Activated B cell treated with CpG ODN at 0.5 μM for 24 hours (primary cell): ENCODE results near the gene RASAL2. TPM values are rescaled to one million over a fixed set of nuclear protein-coding genes. Genes with fewer than 3 reads are reported as not detected.

Experiments
- ATAC-seq: fragments of 200-7000 bp; cut with Tn5 transposase; one replicate; pipeline ENCODE4 v1.10.0; 2021; ENCODE audit warnings: low read depth, mild to moderate bottlenecking, moderate library complexity
- CTCF ChIA-PET: fragments of 350-600 bp; sonication (Branson Sonifier 250); formaldehyde crosslinking; loops from one replicate; lab custom pipeline; 2021; ENCODE audit warnings: antibody characterized with exemption; lab: Charles Lee
- POLR2A ChIA-PET: fragments of 350-600 bp; sonication (Branson Sonifier 250); formaldehyde crosslinking; loops from one replicate; lab custom pipeline; 2021; ENCODE audit warnings: antibody characterized with exemption; lab: Charles Lee
- DNase-seq: peaks from one replicate; pipeline ENCODE4 v3.0.0; 2022
- H3K27ac Mint-ChIP-seq: one replicate; pipeline ENCODE4 v1.8.0; 2020; ENCODE audit warnings: mixed read lengths
- H3K27me3 Mint-ChIP-seq: one replicate; pipeline ENCODE4 v1.8.0; 2021; ENCODE audit warnings: mixed read lengths
- H3K36me3 Mint-ChIP-seq: one replicate; pipeline ENCODE4 v1.8.0; 2021; ENCODE audit warnings: low read depth, mixed read lengths
- H3K4me1 Mint-ChIP-seq: one replicate; pipeline ENCODE4 v1.8.0; 2021; ENCODE audit warnings: mixed read lengths
- H3K4me3 Mint-ChIP-seq: one replicate; pipeline ENCODE4 v1.8.0; 2020; ENCODE audit warnings: mild to moderate bottlenecking, mixed read lengths
- H3K9me3 Mint-ChIP-seq: one replicate; pipeline ENCODE4 v1.8.0; 2020; ENCODE audit warnings: mixed read lengths
- CTCF ChIP-seq: fragments of 200-600 bp; IDR thresholded peaks from one replicate; pipeline ENCODE4 v1.8.0; 2022; ENCODE audit warnings: antibody characterized with exemption, mild to moderate bottlenecking
- intact Hi-C: fragments of 100-400 bp; cut with micrococcal nuclease; formaldehyde crosslinking; loops from one replicate; pipeline ENCODE4 v1.15.1; 2024
- total RNA-seq: library from RNA; stranded (reverse); gene quantifications from 2 replicates; pipeline ENCODE4 v1.2.3, GENCODE V29; 2022

The RASAL2 gene
- total RNA-seq, 1 donor from 2014 or later, result 0.16 TPM

GRCh38 chr1:178323067-178323466, 229.2 kb downstream of the RASAL2 start:
- no peak overlapping the region for H3K4me3 Mint-ChIP-seq

DNA sequence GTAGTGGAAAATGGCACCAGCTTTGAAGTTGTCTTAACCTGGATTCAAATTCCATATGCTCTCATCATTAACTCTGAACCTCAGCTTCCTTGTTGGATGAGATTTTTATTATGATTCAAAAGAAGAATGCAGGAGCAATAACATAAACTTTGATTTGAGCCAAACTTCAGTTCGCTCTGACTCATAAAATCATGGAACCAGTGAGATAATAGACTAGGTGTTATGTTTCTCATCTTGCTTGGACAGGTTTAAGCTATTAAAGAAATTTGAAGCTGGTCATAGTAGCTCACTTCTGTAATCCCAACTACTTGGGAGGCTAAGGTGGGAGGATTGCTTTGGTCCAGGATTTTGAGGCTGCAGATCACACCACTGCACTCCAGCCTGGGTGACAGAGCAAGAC, 230.1 kb downstream of the RASAL2 start:
- Mint-ChIP-seq H3K4me1 (peaks cover 10% of the 10 kb centered on the region), H3K9me3 (no peaks in the 10 kb centered on the region), H3K4me3 (no peak overlapping the region), H3K27ac (no peak overlapping the region), H3K27me3 (peaks cover 10% of the 10 kb centered on the region), H3K36me3 (no peaks in the 10 kb centered on the region)
- DNase-seq (no peak), ATAC-seq (no peak)
- intact Hi-C loops, result no loop called here
- POLR2A ChIA-PET, result no interaction called here
- TF ChIP-seq CTCF, result no peak
- CTCF ChIA-PET, result no interaction called here

More at GRCh38 chr1:178323067-178323466, 229.2 kb downstream of the RASAL2 start:
- Mint-ChIP-seq H3K36me3 (no peaks in the 10 kb centered on the region), H3K4me1 (peaks cover 10% of the 10 kb centered on the region), H3K9me3 (no peaks in the 10 kb centered on the region), H3K27me3 (peaks cover 10% of the 10 kb centered on the region), H3K27ac (no peak overlapping the region)
- no peak for ATAC-seq
- TF ChIP-seq CTCF, result no peak
- CTCF ChIA-PET, result no interaction called here
- POLR2A ChIA-PET, result no interaction called here
- DNase-seq, result no peak
- intact Hi-C loops, result no loop called here

- no peak for DNase-seq
- intact Hi-C loops, result no loop called here
- POLR2A ChIA-PET, result no interaction called here
These were observed 234.8 kb downstream of the RASAL2 start for GRCh38 chr1:178328728-178329127.

GRCh38 chr1:178330153-178330552, 236.2 kb downstream of the RASAL2 start:
- Mint-ChIP-seq H3K9me3 (no peaks in the 10 kb centered on the region), H3K36me3 (no peaks in the 10 kb centered on the region), H3K27ac (no peak overlapping the region), H3K4me1 (peaks cover under 1% of the 10 kb centered on the region), H3K4me3 (no peak overlapping the region), H3K27me3 (peaks cover 1% of the 10 kb centered on the region)
- ChIA-PET CTCF (no interaction called here), POLR2A (no interaction called here)
- intact Hi-C loops, result no loop called here
- ATAC-seq, result no peak
- no peak for TF ChIP-seq CTCF
- no peak for DNase-seq

More at GRCh38 chr1:178328728-178329127, 234.8 kb downstream of the RASAL2 start:
- H3K27me3 Mint-ChIP-seq, result peaks cover 4% of the 10 kb centered on the region
- ATAC-seq, result no peak
- H3K27ac Mint-ChIP-seq, result no peak overlapping the region
- no peak overlapping the region for H3K4me3 Mint-ChIP-seq
- CTCF ChIA-PET, result no interaction called here
- TF ChIP-seq CTCF, result no peak
- peaks cover 10% of the 10 kb centered on the region for H3K4me1 Mint-ChIP-seq
- H3K9me3 Mint-ChIP-seq, result no peaks in the 10 kb centered on the region
- H3K36me3 Mint-ChIP-seq, result no peaks in the 10 kb centered on the region

- no peaks in the 10 kb centered on the region for H3K36me3 Mint-ChIP-seq
- intact Hi-C loops, result no loop called here
- CTCF ChIA-PET, result no interaction called here
- no peak overlapping the region for H3K4me3 Mint-ChIP-seq
- no peaks in the 10 kb centered on the region for H3K4me1 Mint-ChIP-seq
- no peak for DNase-seq
- POLR2A ChIA-PET, result no interaction called here
- no peak for ATAC-seq
- no peak overlapping the region for H3K27ac Mint-ChIP-seq
- TF ChIP-seq CTCF, result no peak
- peaks cover 1% of the 10 kb centered on the region for H3K27me3 Mint-ChIP-seq
- H3K9me3 Mint-ChIP-seq, result no peaks in the 10 kb centered on the region
These were observed 237.1 kb downstream of the RASAL2 start for GRCh38 chr1:178330848-178331497.
